Coronary artery (tissue), 2 donors: ENCODE results near the gene NME1.
A peak's percentile ranks its signal among the peaks of the same experiment; 100 is the strongest.

Experiments used
- DNase-seq: peaks from one replicate; pipeline ENCODE4 v3.0.0-alpha.2; 2017; ENCODE audit warnings: low spot score
- H3K27ac ChIP-seq, 2 donors: fragments of 200-600 bp; sonication (generic); one replicate each; pipeline ENCODE4 v1.5.1; 2016 to 2019
- H3K4me3 ChIP-seq: fragments of 200-600 bp; sonication (generic); 2 replicates; pipeline ENCODE4 v1.5.1; 2016; ENCODE audit warnings: mild to moderate bottlenecking, moderate library complexity
- CTCF ChIP-seq: fragments of 200-600 bp; sonication (generic); IDR thresholded peaks from one replicate; pipeline ENCODE4 v1.5.1; 2019; ENCODE audit warnings: antibody characterized with exemption

NME1 gene

GRCh38 chr17:51150932-51151331, 2.4 kb upstream of the NME1 start:
- DNase-seq: no peak
- Histone ChIP-seq H3K27ac (no peak overlapping the region), H3K4me3 (no peak overlapping the region)
- TF ChIP-seq CTCF: no peak

- no peak for TF ChIP-seq CTCF
- Histone ChIP-seq H3K4me3 (peak overlapping the region; percentile 62), H3K27ac (peak overlapping the region; percentile 83 to 85)
- no peak for DNase-seq
Measured at GRCh38 chr17:51152766-51153209, 571 bp upstream of the NME1 start.

GRCh38 chr17:51154176-51154575, 817 bp downstream of the NME1 start:
- TF ChIP-seq CTCF: no peak
- peak overlapping the region; percentile 73 for H3K4me3 ChIP-seq
- no peak overlapping the region for H3K27ac ChIP-seq
- DNase-seq: no peak

GRCh38 chr17:51155416-51155815, 2.1 kb downstream of the NME1 start:
- no peak overlapping the region for H3K4me3 ChIP-seq
- H3K27ac ChIP-seq: no peak overlapping the region
- no peak for DNase-seq
- no peak for TF ChIP-seq CTCF

GRCh38 chr17:51159604-51160003, 6.2 kb downstream of the NME1 start:
- TF ChIP-seq CTCF: no peak
- no peak for DNase-seq
- no peak overlapping the region for H3K4me3 ChIP-seq
- no peak overlapping the region for H3K27ac ChIP-seq

- DNase-seq: no peak
- TF ChIP-seq CTCF: no peak
- no peak overlapping the region for H3K27ac ChIP-seq
- no peak overlapping the region for H3K4me3 ChIP-seq
Measured at GRCh38 chr17:51161541-51161940, 8.2 kb downstream of the NME1 start.

GRCh38 chr17:51164911-51165679, 11.7 kb downstream of the NME1 start:
- DNase-seq: no peak
- peak overlapping the region; percentile 88 for H3K4me3 ChIP-seq
- TF ChIP-seq CTCF: no peak
- H3K27ac ChIP-seq: peak overlapping the region; percentile 92 to 93
